Neural cell (in vitro differentiated cells): ENCODE data around the gene ACTR3C. TPM values are rescaled to one million over a fixed set of nuclear protein-coding genes. Genes with fewer than 3 reads are reported as not detected.
"Not testable (repeated sequence)": the region's sequence is repeated elsewhere in the genome, so short reads cannot be mapped to it uniquely, and the experiment has no call there.

Experiments used
- H2AFZ ChIP-seq: fragments of 200-600, 300-800 bp; sonication (generic), shearing (Covaris generic); 2 replicates; pipeline ENCODE4 v1.6.0; 2014; ENCODE audit warnings: low read depth, mild to moderate bottlenecking, antibody characterized with exemption, low read length, moderate library complexity
- H3F3A ChIP-seq: fragments of 200-600 bp; shearing (Covaris generic); 2 replicates; pipeline ENCODE4 v1.6.1; 2016; ENCODE audit warnings: mild to moderate bottlenecking, moderate library complexity, mixed read lengths, antibody characterized with exemption, low read length; ENCODE audit not compliant: insufficient read depth, poor library complexity, severe bottlenecking
- H3K27ac ChIP-seq: fragments of 200-600, 300-800 bp; sonication (generic), shearing (Covaris generic); 2 replicates; pipeline ENCODE4 v1.5.1; 2014; ENCODE audit warnings: mild to moderate bottlenecking, low read length, moderate library complexity
- H3K27me3 ChIP-seq: fragments of 300-800, 200-600 bp; sonication (generic), shearing (Covaris generic); 2 replicates; pipeline ENCODE4 v1.6.0; 2014; ENCODE audit warnings: mild to moderate bottlenecking, low read depth, low read length, moderate library complexity; ENCODE audit not compliant: insufficient read depth
- H3K36me3 ChIP-seq: fragments of 300-800, 200-600 bp; sonication (generic), shearing (Covaris generic); 2 replicates; pipeline ENCODE4 v1.5.1; 2014; ENCODE audit warnings: mild to moderate bottlenecking, antibody characterized with exemption, low read length, moderate library complexity; ENCODE audit not compliant: insufficient read depth
- H3K4me2 ChIP-seq: fragments of 300-800, 200-600 bp; sonication (generic), shearing (Covaris generic); 2 replicates; pipeline ENCODE4 v1.6.0; 2014; ENCODE audit warnings: mild to moderate bottlenecking, low read length
- H3K4me3 ChIP-seq: fragments of 300-800, 200-600 bp; sonication (generic), shearing (Covaris generic); 2 replicates; pipeline ENCODE4 v1.5.1; 2014; ENCODE audit warnings: mild to moderate bottlenecking, low read length, moderate library complexity
- H3K79me2 ChIP-seq: fragments of 200-600 bp; shearing (Covaris generic); replicated peaks from 2 replicates; pipeline ENCODE4 v1.6.0; 2014; ENCODE audit warnings: mild to moderate bottlenecking, low read length, moderate library complexity; ENCODE audit not compliant: insufficient read depth
- H3K9ac ChIP-seq: fragments of 300-800, 200-600 bp; sonication (generic), shearing (Covaris generic); 2 replicates; pipeline ENCODE4 v1.6.1; 2016; ENCODE audit warnings: mild to moderate bottlenecking, low read length, mixed read lengths
- H3K9me2 ChIP-seq: fragments of 200-600 bp; shearing (Covaris generic); 2 replicates; pipeline ENCODE4 v1.6.1; 2016; ENCODE audit warnings: mild to moderate bottlenecking, low read length, mixed read lengths; ENCODE audit not compliant: insufficient read depth
- H3K9me3 ChIP-seq: fragments of 200-600, 300-800 bp; sonication (generic), shearing (Covaris generic); 2 replicates; pipeline ENCODE4 v1.6.1; 2016; ENCODE audit warnings: mild to moderate bottlenecking, mixed run types, low read length, moderate library complexity, mixed read lengths
- H4K20me1 ChIP-seq: fragments of 200-600 bp; shearing (Covaris generic); 2 replicates; pipeline ENCODE4 v1.6.1; 2016; ENCODE audit warnings: mild to moderate bottlenecking, mixed run types; ENCODE audit not compliant: insufficient read depth
- CTCF ChIP-seq: fragments of 450-650 bp; IDR thresholded peaks from 2 replicates; pipeline ENCODE4 v1.5.1; 2014; ENCODE audit warnings: antibody characterized with exemption, mild to moderate bottlenecking, moderate library complexity; ENCODE audit not compliant: poor library complexity, severe bottlenecking
- EP300 ChIP-seq: fragments of 450-650 bp; conservative IDR thresholded peaks from 2 replicates; pipeline ENCODE4 v1.6.1; 2014; ENCODE audit warnings: antibody characterized with exemption, mild to moderate bottlenecking, moderate library complexity; ENCODE audit not compliant: poor library complexity, severe bottlenecking
- EZH2 ChIP-seq: fragments of 200-600, 300-800 bp; shearing (Covaris generic), sonication (generic); IDR thresholded peaks from 2 replicates; pipeline ENCODE4 v1.6.1; 2014; ENCODE audit warnings: antibody characterized with exemption, low read length, borderline replicate concordance, mild to moderate bottlenecking; ENCODE audit not compliant: insufficient read depth, poor library complexity, severe bottlenecking
- MXI1 ChIP-seq: fragments of 450-650 bp; conservative IDR thresholded peaks from 2 replicates; pipeline ENCODE4 v1.6.1; 2014; ENCODE audit warnings: antibody characterized with exemption, mild to moderate bottlenecking; ENCODE audit not compliant: poor library complexity, severe bottlenecking
- POLR2AphosphoS5 ChIP-seq: IDR thresholded peaks from 2 replicates; pipeline ENCODE4 v1.6.1; 2012
- RAD21 ChIP-seq: fragments of 450-650 bp; conservative IDR thresholded peaks from 2 replicates; pipeline ENCODE4 v1.6.1; 2014; ENCODE audit warnings: antibody characterized with exemption, mild to moderate bottlenecking, moderate library complexity
- SMC3 ChIP-seq: fragments of 450-650 bp; conservative IDR thresholded peaks from 2 replicates; pipeline ENCODE4 v1.6.1; 2014; ENCODE audit warnings: antibody characterized with exemption, mild to moderate bottlenecking, moderate library complexity; ENCODE audit not compliant: poor library complexity
- TAF1 ChIP-seq: IDR thresholded peaks from 2 replicates; pipeline ENCODE4 v1.6.1; 2012; ENCODE audit warnings: low read depth
- polyA plus RNA-seq: library from polyadenylated mRNA; depleted of rRNA; stranded (reverse); fragments of >200 nt; gene quantifications from 2 replicates; pipeline ENCODE4 v1.2.3, GENCODE V29; 2014
- TF ChIP-seq, protein P1 (sequence below): IDR thresholded peaks from 2 replicates; pipeline ENCODE4 v1.6.1; 2012; ENCODE audit warnings: borderline replicate concordance

Gene ACTR3C
- polyA plus RNA-seq, 1 donor from 2014 or later, result not detected

DNA sequence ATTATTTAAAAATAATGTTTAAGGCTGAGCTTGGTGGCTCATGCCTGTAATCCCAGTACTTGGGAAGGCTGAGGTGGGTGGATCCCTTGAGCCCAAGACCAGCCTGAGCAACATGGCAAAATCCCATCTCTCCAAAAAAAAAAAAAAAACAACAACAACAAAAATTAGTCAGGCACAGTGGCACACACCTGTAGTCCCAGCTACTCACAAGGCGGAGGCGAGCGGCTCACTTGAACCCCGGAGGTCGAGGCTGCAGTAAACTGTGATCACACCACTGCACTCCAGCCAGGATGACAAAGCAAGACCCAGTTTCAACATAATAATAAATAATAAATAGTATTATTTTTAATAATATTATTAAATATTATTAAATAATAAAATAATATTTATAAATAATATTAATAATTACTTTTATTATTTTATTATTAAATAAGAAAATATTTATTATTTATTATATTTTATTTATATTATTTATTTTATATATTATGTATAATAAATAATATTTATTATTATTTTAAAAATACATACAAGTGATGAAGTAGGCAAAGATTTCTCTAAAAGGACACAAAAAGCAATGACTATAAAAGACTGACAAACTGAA, 8.6 kb downstream of the ACTR3C start:
- H2AFZ ChIP-seq, result no peak overlapping the region
- no peak overlapping the region for H3K4me3 ChIP-seq
- H3F3A ChIP-seq, result no peaks in the 10 kb centered on the region
- no peak overlapping the region for H3K27ac ChIP-seq
- H3K79me2 ChIP-seq, result no peaks in the 10 kb centered on the region
- H3K9me2 ChIP-seq, result no peaks in the 10 kb centered on the region
- no peaks in the 10 kb centered on the region for H3K27me3 ChIP-seq
- H3K9ac ChIP-seq, result no peak overlapping the region
- no peaks in the 10 kb centered on the region for H3K9me3 ChIP-seq
- H4K20me1 ChIP-seq, result no peaks in the 10 kb centered on the region
- TF ChIP-seq EZH2 (no peak), MXI1 (no peak), POLR2AphosphoS5 (no peak)
- no peak overlapping the region for H3K4me2 ChIP-seq
- H3K36me3 ChIP-seq, result no peaks in the 10 kb centered on the region

DNA sequence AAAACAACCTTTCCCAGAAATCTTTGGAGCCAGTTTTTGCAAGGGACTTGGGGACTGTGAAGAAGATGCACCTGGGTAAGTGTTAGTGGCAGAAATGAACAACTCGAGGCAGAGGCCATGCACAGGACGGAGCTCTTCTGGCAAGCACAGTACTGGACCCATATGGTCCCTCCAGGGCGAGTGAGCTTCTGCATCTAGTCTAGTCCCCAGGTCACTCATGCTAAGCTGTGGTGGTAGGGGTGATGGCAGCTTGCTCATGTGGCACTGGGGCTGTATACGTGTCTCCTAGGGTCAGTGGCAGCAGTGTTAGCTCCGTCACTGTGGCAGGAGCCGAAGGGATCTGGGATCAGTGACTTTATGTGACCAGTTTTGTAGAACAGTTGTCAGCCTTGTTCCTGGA, 9.5 kb downstream of the ACTR3C start:
- Histone ChIP-seq H4K20me1 (no peaks in the 10 kb centered on the region), H3K79me2 (no peaks in the 10 kb centered on the region), H3K36me3 (no peaks in the 10 kb centered on the region), H3K27me3 (no peaks in the 10 kb centered on the region), H3K9ac (no peak overlapping the region), H3K9me3 (no peaks in the 10 kb centered on the region), H3K4me3 (no peak overlapping the region), H3K4me2 (no peak overlapping the region), H3K27ac (no peak overlapping the region), H3F3A (no peaks in the 10 kb centered on the region), H3K9me2 (no peaks in the 10 kb centered on the region), H2AFZ (no peak overlapping the region)
- TF ChIP-seq EZH2 (no peak), RAD21 (no peak)

GRCh38 chr7:150313367-150313809, 10.0 kb downstream of the ACTR3C start:
- Histone ChIP-seq H3K36me3 (no peaks in the 10 kb centered on the region), H3F3A (no peaks in the 10 kb centered on the region), H3K9me3 (no peaks in the 10 kb centered on the region), H3K79me2 (no peaks in the 10 kb centered on the region), H3K9ac (no peak overlapping the region), H3K27me3 (no peaks in the 10 kb centered on the region), H3K9me2 (no peaks in the 10 kb centered on the region), H3K27ac (no peak overlapping the region), H3K4me2 (no peak overlapping the region), H3K4me3 (no peak overlapping the region), H2AFZ (no peak overlapping the region), H4K20me1 (no peaks in the 10 kb centered on the region)
- TF ChIP-seq RAD21 (no peak), EP300 (no peak), CTCF (no peak), EZH2 (no peak), SMC3 (no peak), POLR2AphosphoS5 (no peak), TAF1 (no peak), MXI1 (no peak)
- TF ChIP-seq, protein P1, sequence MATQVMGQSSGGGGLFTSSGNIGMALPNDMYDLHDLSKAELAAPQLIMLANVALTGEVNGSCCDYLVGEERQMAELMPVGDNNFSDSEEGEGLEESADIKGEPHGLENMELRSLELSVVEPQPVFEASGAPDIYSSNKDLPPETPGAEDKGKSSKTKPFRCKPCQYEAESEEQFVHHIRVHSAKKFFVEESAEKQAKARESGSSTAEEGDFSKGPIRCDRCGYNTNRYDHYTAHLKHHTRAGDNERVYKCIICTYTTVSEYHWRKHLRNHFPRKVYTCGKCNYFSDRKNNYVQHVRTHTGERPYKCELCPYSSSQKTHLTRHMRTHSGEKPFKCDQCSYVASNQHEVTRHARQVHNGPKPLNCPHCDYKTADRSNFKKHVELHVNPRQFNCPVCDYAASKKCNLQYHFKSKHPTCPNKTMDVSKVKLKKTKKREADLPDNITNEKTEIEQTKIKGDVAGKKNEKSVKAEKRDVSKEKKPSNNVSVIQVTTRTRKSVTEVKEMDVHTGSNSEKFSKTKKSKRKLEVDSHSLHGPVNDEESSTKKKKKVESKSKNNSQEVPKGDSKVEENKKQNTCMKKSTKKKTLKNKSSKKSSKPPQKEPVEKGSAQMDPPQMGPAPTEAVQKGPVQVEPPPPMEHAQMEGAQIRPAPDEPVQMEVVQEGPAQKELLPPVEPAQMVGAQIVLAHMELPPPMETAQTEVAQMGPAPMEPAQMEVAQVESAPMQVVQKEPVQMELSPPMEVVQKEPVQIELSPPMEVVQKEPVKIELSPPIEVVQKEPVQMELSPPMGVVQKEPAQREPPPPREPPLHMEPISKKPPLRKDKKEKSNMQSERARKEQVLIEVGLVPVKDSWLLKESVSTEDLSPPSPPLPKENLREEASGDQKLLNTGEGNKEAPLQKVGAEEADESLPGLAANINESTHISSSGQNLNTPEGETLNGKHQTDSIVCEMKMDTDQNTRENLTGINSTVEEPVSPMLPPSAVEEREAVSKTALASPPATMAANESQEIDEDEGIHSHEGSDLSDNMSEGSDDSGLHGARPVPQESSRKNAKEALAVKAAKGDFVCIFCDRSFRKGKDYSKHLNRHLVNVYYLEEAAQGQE, result no peak

GRCh38 chr7:150312649-150313366, 10.5 kb downstream of the ACTR3C start:
- not testable (repeated sequence) for H3K9me2 ChIP-seq, H3K27me3 ChIP-seq, H3F3A ChIP-seq, H3K9ac ChIP-seq, H2AFZ ChIP-seq, H3K27ac ChIP-seq, H3K36me3 ChIP-seq, H4K20me1 ChIP-seq, H3K79me2 ChIP-seq, H3K9me3 ChIP-seq, H3K4me2 ChIP-seq, H3K4me3 ChIP-seq
